ENCODE measurements around the gene ARL13B. TPM values are rescaled to one million over a fixed set of nuclear protein-coding genes. Genes with fewer than 3 reads are reported as not detected.

ARL13B gene
- total RNA-seq, 1 donor from 2014 or later = 10.9 TPM

DNA sequence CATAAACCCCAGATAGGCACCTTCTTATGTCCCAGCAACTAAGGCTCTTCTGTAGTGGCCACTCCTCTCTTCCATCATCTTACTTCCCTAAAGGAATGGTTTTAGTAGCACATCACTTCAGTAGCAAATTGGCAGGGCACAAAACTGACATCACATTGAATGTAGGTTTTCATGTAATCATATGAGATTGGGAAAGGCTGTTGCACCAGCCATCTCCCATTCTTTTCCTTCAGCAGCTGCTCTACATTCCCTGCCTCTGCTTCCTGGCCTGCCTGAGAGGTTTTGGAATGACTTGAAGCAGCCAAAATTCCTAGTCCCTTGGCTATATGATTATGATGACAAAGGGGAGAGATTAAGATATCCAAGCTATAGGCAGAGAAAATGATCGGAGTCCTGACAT, 119.4 kb downstream of the ARL13B start:
- DNase-seq (ENCODE audit: low read depth in 2 of 2) = no peak

DNA sequence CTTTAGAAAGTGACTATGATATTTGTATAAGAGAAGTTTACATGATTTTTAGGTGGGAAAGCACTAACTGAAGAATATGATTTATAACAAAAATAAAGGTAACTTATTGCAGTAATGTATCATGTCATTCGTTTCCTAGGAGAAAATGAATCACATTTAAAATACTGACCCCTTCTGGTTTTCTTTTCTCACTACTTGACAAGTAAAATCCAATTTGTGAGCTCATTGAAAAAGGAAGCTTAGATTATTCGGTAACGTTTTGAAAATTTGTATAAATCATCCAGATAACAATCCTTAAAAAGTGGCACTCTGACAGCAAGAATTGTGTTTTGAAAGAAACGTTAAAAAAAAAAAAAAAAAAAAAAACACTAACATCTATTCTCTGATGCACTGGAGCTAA, 121.9 kb downstream of the ARL13B start:
- DNase-seq (ENCODE audit: low read depth in 2 of 2) = peak; percentile 18 to 28

Other genes starting within 250 kb of the ARL13B start
- gene PROS1, start 6.3 kb upstream of the ARL13B start, total RNA-seq = 7.8 and 25.6 TPM in 2 replicates
- not detected in 2 replicates for gene STX19, start 48.4 kb downstream of the ARL13B start, total RNA-seq
- gene DHFR2, start 82.8 kb downstream of the ARL13B start, total RNA-seq = 1.5 and 2.4 TPM in 2 replicates
- 9.6 and 18.8 TPM in 2 replicates for gene NSUN3, start 82.9 kb downstream of the ARL13B start, total RNA-seq

Data from lung microvascular endothelial cell (primary cell).